Trophoblast cell (in vitro differentiated cells and primary cell): Measurements from ENCODE around the gene PTPN13.
A peak's percentile ranks its signal among the peaks of the same experiment; 100 is the strongest.

ENCODE experiments used
- DNase-seq, 2 donors: peaks; one replicate each; pipeline ENCODE4 v3.0.0-alpha.2; 2016
- H2AFZ ChIP-seq: 2 replicates; pipeline ENCODE4 v1.6.1; 2013; ENCODE audit warnings: low read length, moderate library complexity, mild to moderate bottlenecking; ENCODE audit not compliant: insufficient read depth, poor library complexity
- H2AK5ac ChIP-seq: 2 replicates; pipeline ENCODE4 v1.6.1; 2013; ENCODE audit warnings: mild to moderate bottlenecking, low read length
- H2BK120ac ChIP-seq: 2 replicates; pipeline ENCODE4 v1.6.1; 2013; ENCODE audit warnings: low read length, mild to moderate bottlenecking, moderate library complexity; ENCODE audit not compliant: insufficient read depth, poor library complexity
- H2BK12ac ChIP-seq: 2 replicates; pipeline ENCODE4 v1.6.1; 2013; ENCODE audit warnings: mild to moderate bottlenecking, low read length, moderate library complexity
- H2BK5ac ChIP-seq: 2 replicates; pipeline ENCODE4 v1.6.1; 2013; ENCODE audit warnings: low read length, low read depth, moderate library complexity, mild to moderate bottlenecking; ENCODE audit not compliant: poor library complexity
- H3K14ac ChIP-seq: 2 replicates; pipeline ENCODE4 v1.6.1; 2013; ENCODE audit warnings: mild to moderate bottlenecking, low read length
- H3K18ac ChIP-seq: 2 replicates; pipeline ENCODE4 v1.6.1; 2013; ENCODE audit warnings: mild to moderate bottlenecking, low read length
- H3K23ac ChIP-seq: 2 replicates; pipeline ENCODE4 v1.6.1; 2013; ENCODE audit warnings: low read length
- H3K27ac ChIP-seq: 2 replicates; pipeline ENCODE4 v1.5.1; 2013; ENCODE audit warnings: low read depth, mild to moderate bottlenecking, inconsistent platforms, low read length, moderate library complexity
- H3K27me3 ChIP-seq: 2 replicates; pipeline ENCODE4 v1.6.1; 2013; ENCODE audit warnings: inconsistent platforms, mild to moderate bottlenecking, low read length, moderate library complexity; ENCODE audit not compliant: insufficient read depth
- H3K36me3 ChIP-seq, 2 experiments: 1 replicate in 1 of 2; 2 replicates in 1 of 2; pipeline ENCODE4 v1.6.1; 2013; ENCODE audit warnings: low read length in 2 of 2, mild to moderate bottlenecking in 2 of 2, moderate library complexity in 1 of 2; ENCODE audit not compliant: insufficient read depth in 2 of 2, control insufficient read depth in 1 of 2
- H3K4ac ChIP-seq: 2 replicates; pipeline ENCODE4 v1.6.1; 2013; ENCODE audit warnings: low read depth, mild to moderate bottlenecking, low read length, moderate library complexity
- H3K4me1 ChIP-seq, 2 experiments: 1 replicate in 1 of 2; 2 replicates in 1 of 2; pipeline ENCODE4 v1.6.1; 2013; ENCODE audit warnings: low read length in 2 of 2, mild to moderate bottlenecking in 2 of 2, moderate library complexity in 1 of 2; ENCODE audit not compliant: insufficient read depth in 2 of 2, control insufficient read depth in 1 of 2
- H3K4me2 ChIP-seq: 2 replicates; pipeline ENCODE4 v1.6.1; 2013; ENCODE audit warnings: inconsistent platforms, mild to moderate bottlenecking, low read length, moderate library complexity
- H3K4me3 ChIP-seq: 2 replicates; pipeline ENCODE4 v1.5.1; 2013; ENCODE audit warnings: mild to moderate bottlenecking, low read depth, low read length, inconsistent platforms
- H3K79me1 ChIP-seq: one replicate; pipeline ENCODE4 v1.6.1; 2013; ENCODE audit warnings: low read length
- H3K79me2 ChIP-seq: 2 replicates; pipeline ENCODE4 v1.6.1; 2013; ENCODE audit warnings: low read length, mild to moderate bottlenecking; ENCODE audit not compliant: control insufficient read depth, insufficient read depth, poor library complexity
- H3K9ac ChIP-seq: 2 replicates; pipeline ENCODE4 v1.6.1; 2013; ENCODE audit warnings: mild to moderate bottlenecking, low read length
- H3K9me3 ChIP-seq: 2 replicates; pipeline ENCODE4 v1.6.1; 2013; ENCODE audit warnings: low read depth, mild to moderate bottlenecking, control low read depth, inconsistent platforms, low read length; ENCODE audit not compliant: insufficient read depth
- H4K12ac ChIP-seq: 2 replicates; pipeline ENCODE4 v1.6.1; 2013; ENCODE audit warnings: low read depth, mild to moderate bottlenecking, low read length, moderate library complexity
- H4K8ac ChIP-seq: 2 replicates; pipeline ENCODE4 v1.6.1; 2013; ENCODE audit warnings: low read depth, mild to moderate bottlenecking, low read length, moderate library complexity
- H4K91ac ChIP-seq: one replicate; pipeline ENCODE4 v1.6.1; 2013; ENCODE audit warnings: low read depth, mild to moderate bottlenecking, low read length, moderate library complexity
- WGBS: extraction: QIAGEN DNeasy Blood & Tissue Kit; methylation state at CpG from one replicate; pipeline ENCODE4 v1.1.7; 2013; ENCODE audit warnings: missing lambda C conversion rate; ENCODE audit not compliant: insufficient read length, insufficient coverage; ENCODE audit errors: extremely low coverage; 5-methylcytosine and 5-hydroxymethylcytosine counted together

PTPN13 gene

DNA sequence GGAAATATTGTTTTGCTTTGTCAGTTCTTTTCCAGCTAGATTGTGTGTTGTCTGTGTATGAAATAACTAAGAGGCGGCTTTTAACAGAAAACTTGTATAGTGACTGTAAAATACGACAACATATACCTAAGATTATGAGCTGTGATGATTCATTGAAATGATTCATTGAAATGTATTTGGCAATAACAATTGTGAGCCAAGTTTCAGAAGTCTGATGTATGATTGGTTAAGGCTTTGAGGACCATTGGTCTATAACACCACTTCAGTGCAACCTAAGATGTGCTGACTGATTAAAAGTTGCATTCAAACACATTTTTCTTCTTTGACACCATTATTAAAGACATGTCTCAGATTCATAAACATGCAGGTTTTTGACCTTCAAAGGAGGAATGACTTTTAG is 76.6 kb downstream of the PTPN13 start:
- Histone ChIP-seq H3K4me3 (no peak overlapping the region), H3K18ac (no peak overlapping the region), H4K8ac (no peak overlapping the region), H3K14ac (no peak overlapping the region), H3K9ac (no peak overlapping the region), H3K79me2 (no peaks in the 10 kb centered on the region), H3K4me2 (no peak overlapping the region), H2BK12ac (no peak overlapping the region), H3K9me3 (peaks cover 1% of the 10 kb centered on the region), H4K12ac (no peak overlapping the region), H3K27ac (no peak overlapping the region), H3K79me1 (no peaks in the 10 kb centered on the region), H3K27me3 (no peaks in the 10 kb centered on the region), H3K36me3 (no peaks in the 10 kb centered on the region), H2BK120ac (no peak overlapping the region), H2AK5ac (no peak overlapping the region), H3K23ac (no peak overlapping the region), H2AFZ (no peak overlapping the region), H3K4me1 (no peaks in the 10 kb centered on the region), H2BK5ac (no peak overlapping the region), H4K91ac (no peak overlapping the region), H3K4ac (no peak overlapping the region)
- peak in 1 of 2 donors; percentile 37 for DNase-seq
- no CpG with 5 or more reads among the region's 2 CpGs for WGBS

- no peak overlapping the region for H2AFZ ChIP-seq
- H2BK120ac ChIP-seq = no peak overlapping the region
- no peak overlapping the region for H2AK5ac ChIP-seq
- no peak overlapping the region for H4K91ac ChIP-seq
- no peak overlapping the region for H4K12ac ChIP-seq
- H2BK12ac ChIP-seq = no peak overlapping the region
- H3K4me3 ChIP-seq = no peak overlapping the region
- no peak overlapping the region for H3K18ac ChIP-seq
- peaks cover 1% of the 10 kb centered on the region for H3K9me3 ChIP-seq
- no peaks in the 10 kb centered on the region for H3K27me3 ChIP-seq
- WGBS = no CpG with 5 or more reads among the region's 1 CpG
- H3K4me2 ChIP-seq = no peak overlapping the region
- H3K4me1 ChIP-seq = no peaks in the 10 kb centered on the region
- H3K79me2 ChIP-seq = no peaks in the 10 kb centered on the region
- no peak overlapping the region for H2BK5ac ChIP-seq
- no peaks in the 10 kb centered on the region for H3K36me3 ChIP-seq
- H3K14ac ChIP-seq = no peak overlapping the region
- no peak overlapping the region for H3K23ac ChIP-seq
- H3K79me1 ChIP-seq = no peaks in the 10 kb centered on the region
- H3K9ac ChIP-seq = no peak overlapping the region
- no peak overlapping the region for H3K27ac ChIP-seq
- no peak for DNase-seq
- no peak overlapping the region for H4K8ac ChIP-seq
- H3K4ac ChIP-seq = no peak overlapping the region
Observed at GRCh38 chr4:86675548-86675947, 81.4 kb downstream of the PTPN13 start.

DNA sequence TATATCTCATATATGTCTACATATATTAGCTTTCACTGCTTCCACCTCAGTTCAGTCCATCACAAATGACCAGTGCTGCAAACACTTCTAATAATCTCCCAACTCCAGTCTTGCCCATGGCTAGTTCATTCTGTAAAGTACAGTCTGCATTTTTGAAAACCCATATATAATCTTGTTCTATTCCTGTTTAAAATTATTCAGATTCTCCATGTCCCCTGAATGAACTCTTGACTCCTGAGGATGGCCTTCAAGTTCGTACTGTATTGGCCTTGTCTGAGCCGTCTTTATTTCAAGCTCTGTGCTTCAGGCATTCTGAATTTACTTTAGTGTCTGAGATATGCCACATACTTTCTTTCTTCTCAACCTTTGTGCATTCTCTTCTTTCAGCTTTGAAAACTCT is 84.7 kb downstream of the PTPN13 start:
- Histone ChIP-seq H2BK120ac (no peak overlapping the region), H4K8ac (no peak overlapping the region), H4K91ac (no peak overlapping the region), H3K4me2 (no peak overlapping the region), H3K36me3 (no peaks in the 10 kb centered on the region), H3K4me3 (no peak overlapping the region), H3K79me1 (no peaks in the 10 kb centered on the region), H3K18ac (no peak overlapping the region), H4K12ac (no peak overlapping the region), H3K23ac (no peak overlapping the region), H3K27ac (no peak overlapping the region), H3K14ac (no peak overlapping the region), H2BK5ac (no peak overlapping the region), H3K9me3 (no peaks in the 10 kb centered on the region), H3K27me3 (no peaks in the 10 kb centered on the region), H2BK12ac (no peak overlapping the region), H2AFZ (no peak overlapping the region), H3K4ac (no peak overlapping the region), H3K4me1 (no peaks in the 10 kb centered on the region), H2AK5ac (no peak overlapping the region), H3K9ac (no peak overlapping the region), H3K79me2 (no peaks in the 10 kb centered on the region)
- DNase-seq = peak in 1 of 2 donors; percentile 34
- WGBS = no CpG with 5 or more reads among the region's 2 CpGs

DNA sequence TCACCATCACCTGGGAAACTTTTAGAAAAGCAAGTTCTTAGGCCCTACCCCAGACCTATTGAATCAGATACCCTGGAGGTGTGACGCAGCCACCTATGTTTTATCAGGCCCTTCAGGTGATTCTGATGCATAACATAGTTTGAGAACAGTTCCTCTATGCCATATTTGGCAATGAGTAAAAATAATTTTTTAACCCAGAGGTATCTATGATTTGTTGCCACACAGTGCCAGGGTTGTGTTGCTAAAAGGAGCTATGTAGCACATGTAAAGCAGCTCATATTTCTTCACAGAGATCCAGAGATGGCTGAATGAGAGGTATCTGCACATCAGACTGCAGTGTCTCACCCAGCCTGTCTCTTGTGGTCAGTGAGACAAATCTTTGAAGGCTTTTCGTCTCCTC is 85.3 kb downstream of the PTPN13 start:
- Histone ChIP-seq H3K23ac (no peak overlapping the region), H2BK5ac (no peak overlapping the region), H3K14ac (no peak overlapping the region), H3K4me2 (no peak overlapping the region), H2AFZ (no peak overlapping the region), H3K9ac (no peak overlapping the region), H4K91ac (no peak overlapping the region), H3K27ac (no peak overlapping the region), H3K9me3 (no peaks in the 10 kb centered on the region), H3K18ac (no peak overlapping the region), H3K4me1 (no peaks in the 10 kb centered on the region), H2BK12ac (no peak overlapping the region), H4K12ac (no peak overlapping the region), H3K4ac (no peak overlapping the region), H3K36me3 (no peaks in the 10 kb centered on the region), H3K4me3 (no peak overlapping the region), H3K27me3 (no peaks in the 10 kb centered on the region), H2BK120ac (no peak overlapping the region), H4K8ac (no peak overlapping the region), H2AK5ac (no peak overlapping the region), H3K79me1 (no peaks in the 10 kb centered on the region), H3K79me2 (no peaks in the 10 kb centered on the region)
- WGBS = no CpG with 5 or more reads among the region's 2 CpGs
- peak; percentile 63 to 88 for DNase-seq
